ENCODE measurements around the gene GANAB. TPM values are rescaled to one million over a fixed set of nuclear protein-coding genes. Genes with fewer than 3 reads are reported as not detected.

GANAB gene
- total RNA-seq, 3 donors from 2014 or later (not counting 1 experiment from before 2014, with no cell fraction given) = 236 to 275 (median 246) TPM

DNA sequence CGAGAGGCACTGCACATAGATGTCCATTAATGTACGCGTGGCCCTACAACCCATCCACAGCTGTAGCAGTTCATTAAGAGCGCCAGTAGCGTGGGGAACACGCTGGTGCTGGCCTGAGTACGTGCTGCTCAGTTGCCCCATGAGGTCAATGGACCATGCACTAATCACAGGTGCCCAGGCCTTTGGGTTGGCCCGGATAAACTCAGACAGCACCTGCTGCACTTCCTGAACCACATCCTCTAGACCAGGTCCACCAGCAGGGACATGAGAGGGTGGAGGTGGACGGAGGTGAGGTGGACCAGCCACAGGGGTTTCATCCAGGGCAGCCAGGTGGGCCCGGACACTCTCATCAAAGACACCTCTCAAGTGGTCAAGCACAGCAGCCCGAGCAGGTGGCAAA lies 3.1 kb upstream of the GANAB start:
- H3K4me3 ChIP-seq (ENCODE audit: low read length) = no peak overlapping the region
- H3K27me3 ChIP-seq (ENCODE audit: control insufficient read depth, insufficient read depth, low read length) = no peaks in the 10 kb centered on the region
- no peaks in the 10 kb centered on the region for H3K9me3 Mint-ChIP-seq
- H3K9me3 ChIP-seq (ENCODE audit: control insufficient read depth, insufficient read depth, low read length) = no peaks in the 10 kb centered on the region
- H3K27ac Mint-ChIP-seq = no peak overlapping the region
- peaks cover 24% of the 10 kb centered on the region for H3K36me3 ChIP-seq (ENCODE audit: control insufficient read depth, insufficient read depth, low read length)
- H3K27me3 Mint-ChIP-seq (ENCODE audit: low read depth in 2 of 2) = peaks cover 0 to 3% of the 10 kb centered on the region in 2 donors
- no peak overlapping the region for H3K27ac ChIP-seq (ENCODE audit: low read length)
- WGBS (ENCODE audit: insufficient coverage) = 97% methylated on average over 10 of the region's 11 CpGs
- H3K4me1 Mint-ChIP-seq = peaks cover 23 to 29% of the 10 kb centered on the region in 2 donors
- TF ChIP-seq, protein P1, sequence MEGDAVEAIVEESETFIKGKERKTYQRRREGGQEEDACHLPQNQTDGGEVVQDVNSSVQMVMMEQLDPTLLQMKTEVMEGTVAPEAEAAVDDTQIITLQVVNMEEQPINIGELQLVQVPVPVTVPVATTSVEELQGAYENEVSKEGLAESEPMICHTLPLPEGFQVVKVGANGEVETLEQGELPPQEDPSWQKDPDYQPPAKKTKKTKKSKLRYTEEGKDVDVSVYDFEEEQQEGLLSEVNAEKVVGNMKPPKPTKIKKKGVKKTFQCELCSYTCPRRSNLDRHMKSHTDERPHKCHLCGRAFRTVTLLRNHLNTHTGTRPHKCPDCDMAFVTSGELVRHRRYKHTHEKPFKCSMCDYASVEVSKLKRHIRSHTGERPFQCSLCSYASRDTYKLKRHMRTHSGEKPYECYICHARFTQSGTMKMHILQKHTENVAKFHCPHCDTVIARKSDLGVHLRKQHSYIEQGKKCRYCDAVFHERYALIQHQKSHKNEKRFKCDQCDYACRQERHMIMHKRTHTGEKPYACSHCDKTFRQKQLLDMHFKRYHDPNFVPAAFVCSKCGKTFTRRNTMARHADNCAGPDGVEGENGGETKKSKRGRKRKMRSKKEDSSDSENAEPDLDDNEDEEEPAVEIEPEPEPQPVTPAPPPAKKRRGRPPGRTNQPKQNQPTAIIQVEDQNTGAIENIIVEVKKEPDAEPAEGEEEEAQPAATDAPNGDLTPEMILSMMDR (IDR thresholded peaks at IDR 0.05) = no peak
- peak overlapping the region; percentile 25 for H3K4me3 Mint-ChIP-seq
- no peaks in the 10 kb centered on the region for H3K36me3 Mint-ChIP-seq
- ATAC-seq = no peak
- intact Hi-C loops (cut with micrococcal nuclease) = no loop called here
- DNase-seq = peak in 1 of 2 donors; percentile 4
- peaks cover 44% of the 10 kb centered on the region for H3K4me1 ChIP-seq (ENCODE audit: control insufficient read depth, insufficient read depth, low read length)

DNA sequence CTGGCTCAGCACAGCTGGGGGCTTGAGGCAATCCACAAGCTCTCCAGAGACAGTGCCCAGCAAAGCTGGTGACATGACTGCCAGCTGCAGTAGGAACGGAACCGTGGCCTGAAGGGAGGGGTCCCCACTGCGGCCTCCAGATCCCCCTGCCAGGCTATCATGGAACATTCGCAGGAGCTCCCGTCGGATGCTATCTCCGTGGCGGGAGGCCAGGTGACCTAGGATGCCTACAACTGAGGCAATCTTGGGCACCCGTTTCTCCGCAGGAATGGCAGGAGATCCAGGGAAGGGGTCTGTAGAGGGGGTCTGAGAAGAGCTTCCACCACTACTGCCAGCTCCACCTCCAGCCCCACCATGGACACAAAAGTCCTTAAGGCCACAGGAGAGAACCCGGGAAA lies 2.6 kb upstream of the GANAB start:
- H3K27ac ChIP-seq (ENCODE audit: low read length) = no peak overlapping the region
- DNase-seq (no peak), ATAC-seq (no peak)
- intact Hi-C loops (cut with micrococcal nuclease) = no loop called here
- peaks cover 23 to 29% of the 10 kb centered on the region in 2 donors for H3K4me1 Mint-ChIP-seq
- no peaks in the 10 kb centered on the region for H3K27me3 ChIP-seq (ENCODE audit: control insufficient read depth, insufficient read depth, low read length)
- no peak overlapping the region for H3K27ac Mint-ChIP-seq
- peaks cover 44% of the 10 kb centered on the region for H3K4me1 ChIP-seq (ENCODE audit: control insufficient read depth, insufficient read depth, low read length)
- no peaks in the 10 kb centered on the region for H3K9me3 Mint-ChIP-seq
- H3K9me3 ChIP-seq (ENCODE audit: control insufficient read depth, insufficient read depth, low read length) = no peaks in the 10 kb centered on the region
- TF ChIP-seq, protein P1 (IDR thresholded peaks at IDR 0.05) = no peak
- 97% methylated on average over 11 of the region's 11 CpGs for WGBS (ENCODE audit: insufficient coverage)
- no peak overlapping the region for H3K4me3 Mint-ChIP-seq
- no peaks in the 10 kb centered on the region for H3K36me3 Mint-ChIP-seq
- H3K27me3 Mint-ChIP-seq (ENCODE audit: low read depth in 2 of 2) = peaks cover 0 to 3% of the 10 kb centered on the region in 2 donors
- peaks cover 27% of the 10 kb centered on the region for H3K36me3 ChIP-seq (ENCODE audit: control insufficient read depth, insufficient read depth, low read length)
- no peak overlapping the region for H3K4me3 ChIP-seq (ENCODE audit: low read length)

DNA sequence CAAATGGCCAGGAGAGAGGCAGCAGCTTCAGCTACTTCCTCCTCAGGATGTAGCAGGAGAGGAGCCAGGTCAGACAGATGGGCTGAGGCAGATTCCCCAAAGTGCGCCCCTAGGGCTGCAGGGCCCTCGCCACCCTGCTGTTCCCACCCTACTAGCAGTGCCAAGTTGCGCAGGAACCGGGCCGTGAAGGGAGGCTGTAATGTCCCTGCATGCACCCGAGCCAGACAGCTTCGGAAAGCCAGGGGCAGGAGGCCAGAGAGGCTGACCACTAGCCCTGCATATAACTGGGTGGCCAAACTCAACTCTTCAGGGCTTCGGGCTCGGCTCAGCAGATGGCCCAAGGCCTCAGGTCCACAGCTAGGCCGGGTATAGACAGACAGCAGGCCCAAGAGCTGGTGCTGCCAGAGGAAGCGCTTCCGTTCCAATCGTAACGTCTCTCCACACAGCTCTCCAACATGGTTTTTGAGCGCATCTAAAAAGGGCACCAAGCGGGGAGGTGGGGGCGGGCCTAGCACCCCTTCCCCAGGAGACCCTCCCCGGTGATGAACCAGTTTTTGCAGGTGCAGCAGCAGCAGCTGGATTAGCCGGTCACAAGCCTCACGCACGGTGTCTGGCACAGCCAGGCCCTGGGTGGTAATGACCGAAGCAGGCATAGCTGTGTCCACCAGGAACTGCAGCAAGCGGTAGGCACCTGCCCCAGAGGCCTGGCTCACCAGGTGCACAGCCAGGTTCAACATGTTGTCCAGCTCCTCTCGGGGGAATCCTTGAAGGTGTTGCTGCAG lies 2.0 kb upstream of the GANAB start:
- H3K4me3 ChIP-seq (ENCODE audit: low read length) = no peak overlapping the region
- H3K9me3 Mint-ChIP-seq = no peaks in the 10 kb centered on the region
- H3K4me3 Mint-ChIP-seq = no peak overlapping the region
- H3K36me3 Mint-ChIP-seq = no peaks in the 10 kb centered on the region
- peaks cover 19 to 24% of the 10 kb centered on the region in 2 donors for H3K4me1 Mint-ChIP-seq
- intact Hi-C loops (cut with micrococcal nuclease) = no loop called here
- peaks cover 31% of the 10 kb centered on the region for H3K36me3 ChIP-seq (ENCODE audit: control insufficient read depth, insufficient read depth, low read length)
- no peak overlapping the region for H3K27ac ChIP-seq (ENCODE audit: low read length)
- H3K9me3 ChIP-seq (ENCODE audit: control insufficient read depth, insufficient read depth, low read length) = no peaks in the 10 kb centered on the region
- H3K27ac Mint-ChIP-seq = no peak overlapping the region
- no peaks in the 10 kb centered on the region for H3K27me3 Mint-ChIP-seq (ENCODE audit: low read depth in 2 of 2)
- 97% methylated on average over 24 of the region's 24 CpGs for WGBS (ENCODE audit: insufficient coverage)
- ATAC-seq (no peak), DNase-seq (peak in 1 of 2 donors; percentile 5)
- TF ChIP-seq, protein P1 (IDR thresholded peaks at IDR 0.05) = no peak
- no peaks in the 10 kb centered on the region for H3K27me3 ChIP-seq (ENCODE audit: control insufficient read depth, insufficient read depth, low read length)
- H3K4me1 ChIP-seq (ENCODE audit: control insufficient read depth, insufficient read depth, low read length) = peaks cover 42% of the 10 kb centered on the region
